Cerebellar nuclear complex (tissue), 1 donor: ENCODE measurements around the gene ITGA3.

Experiments used
- DNase-seq, 2 experiments: peaks; one replicate each; lab custom pipeline; 2025; lab: John Stamatoyannopoulos, UW

Gene ITGA3

GRCh38 chr17:50129728-50130558, 74.0 kb downstream of the ITGA3 start, which contains the start of gene SAMD14:
SAMD14 (minus strand) TSS chr17:50130160; CDS start chr17:50124959, 5,201 bp downstream.
- no peak for DNase-seq

DNA sequence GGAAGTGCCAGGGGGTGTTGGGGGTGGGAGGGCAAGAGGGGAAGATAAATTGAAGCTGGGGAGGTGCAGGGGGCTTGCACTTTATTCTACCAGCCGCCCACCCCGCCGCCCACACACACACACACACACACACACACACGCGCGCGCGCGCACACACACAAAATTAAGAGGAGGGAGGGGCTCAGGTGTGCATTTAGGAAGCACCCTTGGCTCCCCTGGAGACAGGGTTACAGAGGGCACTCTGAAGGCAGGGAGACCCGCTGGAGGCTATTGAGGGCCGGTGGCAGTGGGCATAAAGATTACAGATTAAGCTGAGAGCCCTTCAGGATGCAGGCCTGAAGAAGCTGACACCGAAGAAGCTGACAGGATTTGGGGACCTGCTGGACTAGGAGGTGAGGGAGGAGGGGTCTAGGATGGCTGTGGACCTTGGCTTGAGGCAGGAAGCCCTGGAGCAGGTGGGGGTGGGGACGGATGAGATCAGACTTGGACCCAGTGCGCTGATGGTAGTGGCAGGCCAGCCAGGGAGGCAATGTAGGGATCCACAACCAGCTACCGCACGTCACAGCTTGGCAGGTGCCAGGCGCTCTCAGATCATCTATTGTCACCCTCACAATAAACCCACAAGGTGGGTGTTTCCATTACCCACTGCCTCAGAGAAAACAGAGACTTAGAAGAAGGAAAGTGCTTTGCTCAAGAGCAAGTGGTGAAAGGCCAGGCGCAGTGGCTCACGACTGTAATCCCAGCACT, 74.8 kb downstream of the ITGA3 start:
- peak in 1 of 2 experiments; percentile 26 for DNase-seq

DNA sequence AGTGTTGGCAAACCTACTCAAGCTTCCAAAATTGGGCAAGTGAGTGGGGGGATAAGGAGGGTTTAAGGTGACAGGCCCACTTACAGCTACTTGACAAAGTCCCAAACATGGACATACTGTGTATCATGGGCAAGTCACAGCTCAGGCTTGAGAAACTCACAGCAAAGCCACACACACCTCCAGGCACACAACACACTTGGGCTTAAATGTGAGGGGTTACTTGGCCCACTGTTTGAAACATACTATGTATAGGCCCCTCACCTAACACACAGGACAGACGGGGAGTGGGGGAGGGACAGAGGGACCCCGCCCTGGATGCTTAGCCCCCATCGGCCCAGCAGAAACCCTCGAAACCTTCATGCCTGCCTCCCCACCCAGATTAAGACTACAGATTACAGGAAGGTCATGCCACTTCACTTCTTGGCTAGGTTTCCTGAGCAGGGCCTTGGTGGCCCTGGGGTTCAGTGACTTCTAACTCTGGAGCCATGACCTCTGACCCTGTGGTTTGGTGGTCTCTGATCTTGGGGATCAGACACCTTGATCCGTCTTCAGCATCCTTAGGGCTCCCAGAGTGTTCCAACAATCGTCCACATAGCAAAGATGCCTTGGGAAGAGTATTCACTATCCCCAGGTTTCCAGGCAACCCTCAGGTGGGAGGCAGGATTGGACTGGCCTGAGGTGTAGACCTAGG, 76.3 kb downstream of the ITGA3 start:
- DNase-seq, result no peak

DNA sequence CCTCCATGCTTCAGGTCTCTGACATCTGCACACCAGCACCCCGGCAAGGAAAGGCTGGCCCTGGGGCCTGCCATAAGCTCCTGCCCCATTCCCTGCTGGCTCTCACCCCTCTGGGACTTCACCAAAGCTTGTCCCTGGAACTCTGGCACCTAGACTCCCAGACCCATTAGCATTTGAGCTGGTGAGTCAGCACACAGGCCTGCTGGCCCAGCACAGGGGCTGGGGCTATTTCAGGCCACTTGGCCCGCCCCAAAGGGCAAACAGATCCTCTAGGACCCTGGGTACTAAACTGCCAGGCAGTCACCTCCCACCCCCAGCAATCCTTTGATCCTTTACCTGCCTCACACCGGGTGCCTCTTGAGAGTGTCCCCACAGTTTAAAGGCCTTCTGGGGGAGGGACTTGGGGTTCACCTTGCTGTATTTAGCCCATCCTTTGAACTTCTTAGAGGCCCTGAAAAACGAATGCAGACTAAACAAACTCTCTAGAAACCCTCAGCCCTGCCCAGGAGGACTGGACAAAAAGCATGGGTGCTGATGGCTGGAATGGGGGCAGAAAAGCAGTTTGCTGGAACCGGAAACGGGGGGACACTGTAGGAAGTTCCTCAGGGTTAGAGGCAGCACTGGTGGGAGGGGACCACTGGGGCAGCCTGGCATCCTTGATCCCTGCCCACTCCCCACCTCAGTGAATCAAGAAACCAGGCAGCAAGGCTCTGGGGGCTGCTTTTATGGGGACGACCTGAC, 77.3 kb downstream of the ITGA3 start:
- no peak for DNase-seq

GRCh38 chr17:50133769-50134099, 77.8 kb downstream of the ITGA3 start:
- no peak for DNase-seq

- no peak for DNase-seq
These were observed 78.5 kb downstream of the ITGA3 start for GRCh38 chr17:50134206-50135110.

- no peak for DNase-seq
These were observed 79.6 kb downstream of the ITGA3 start for GRCh38 chr17:50135316-50136095.

DNA sequence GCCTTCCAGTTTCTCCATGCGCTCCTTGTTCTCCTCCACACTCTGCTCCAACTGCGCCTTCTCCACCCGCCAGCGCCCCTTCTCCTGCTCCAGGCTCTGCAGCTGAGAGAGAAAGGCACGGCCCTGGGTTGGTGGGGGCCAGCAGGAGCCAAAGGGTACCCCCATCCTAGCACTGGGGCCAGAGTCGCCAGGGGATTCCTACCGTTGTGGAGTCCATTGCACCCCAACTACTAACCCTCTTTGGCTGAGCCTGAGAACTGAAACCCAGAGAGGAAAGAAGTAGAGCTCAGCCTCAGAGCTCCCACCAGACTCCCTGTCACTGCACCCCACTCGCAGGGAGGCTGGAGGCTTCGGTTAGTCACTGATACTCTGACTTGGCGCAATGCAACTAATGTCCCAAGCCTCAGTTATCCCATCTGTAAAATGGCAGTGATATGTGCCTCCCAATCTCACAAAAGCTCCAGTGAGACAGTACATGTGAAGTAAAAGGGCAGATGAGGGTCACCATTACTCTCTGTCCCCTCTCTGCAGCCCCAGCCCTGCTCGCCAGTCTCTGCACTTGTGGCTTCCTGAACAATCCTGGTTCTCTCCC, 80.3 kb downstream of the ITGA3 start:
- no peak for DNase-seq

- DNase-seq, result no peak
These were observed 81.1 kb downstream of the ITGA3 start for GRCh38 chr17:50137042-50137441.

- DNase-seq, result no peak
These were observed 83.4 kb downstream of the ITGA3 start for GRCh38 chr17:50139185-50139783.
